ENCODE results near the gene MED13L.

The MED13L gene

DNA sequence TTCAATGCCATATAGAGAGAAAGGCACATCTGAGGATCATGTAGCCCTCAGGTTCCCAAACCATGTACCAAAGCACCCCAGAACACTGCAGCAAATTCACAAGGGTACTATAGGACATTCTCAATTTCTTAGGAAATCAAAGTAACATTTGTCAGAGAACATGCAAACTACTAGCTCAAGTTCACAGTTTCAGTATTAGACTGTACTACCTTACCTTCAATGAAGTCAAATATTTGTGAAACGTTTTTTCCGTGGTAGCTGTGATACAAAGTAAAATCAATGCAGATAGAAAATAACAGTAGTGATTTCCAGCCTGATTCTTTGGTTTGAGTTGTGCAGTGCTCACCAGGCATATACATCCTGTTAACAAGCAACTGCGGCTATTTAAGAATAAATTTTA, 197.1 kb downstream of the MED13L start:
- DNase-seq (ENCODE audit: low spot score): no peak
- TF ChIP-seq, protein P1, sequence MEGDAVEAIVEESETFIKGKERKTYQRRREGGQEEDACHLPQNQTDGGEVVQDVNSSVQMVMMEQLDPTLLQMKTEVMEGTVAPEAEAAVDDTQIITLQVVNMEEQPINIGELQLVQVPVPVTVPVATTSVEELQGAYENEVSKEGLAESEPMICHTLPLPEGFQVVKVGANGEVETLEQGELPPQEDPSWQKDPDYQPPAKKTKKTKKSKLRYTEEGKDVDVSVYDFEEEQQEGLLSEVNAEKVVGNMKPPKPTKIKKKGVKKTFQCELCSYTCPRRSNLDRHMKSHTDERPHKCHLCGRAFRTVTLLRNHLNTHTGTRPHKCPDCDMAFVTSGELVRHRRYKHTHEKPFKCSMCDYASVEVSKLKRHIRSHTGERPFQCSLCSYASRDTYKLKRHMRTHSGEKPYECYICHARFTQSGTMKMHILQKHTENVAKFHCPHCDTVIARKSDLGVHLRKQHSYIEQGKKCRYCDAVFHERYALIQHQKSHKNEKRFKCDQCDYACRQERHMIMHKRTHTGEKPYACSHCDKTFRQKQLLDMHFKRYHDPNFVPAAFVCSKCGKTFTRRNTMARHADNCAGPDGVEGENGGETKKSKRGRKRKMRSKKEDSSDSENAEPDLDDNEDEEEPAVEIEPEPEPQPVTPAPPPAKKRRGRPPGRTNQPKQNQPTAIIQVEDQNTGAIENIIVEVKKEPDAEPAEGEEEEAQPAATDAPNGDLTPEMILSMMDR (IDR thresholded peaks at IDR 0.05; ENCODE audit: extremely low read depth, missing control alignments): no peak

DNA sequence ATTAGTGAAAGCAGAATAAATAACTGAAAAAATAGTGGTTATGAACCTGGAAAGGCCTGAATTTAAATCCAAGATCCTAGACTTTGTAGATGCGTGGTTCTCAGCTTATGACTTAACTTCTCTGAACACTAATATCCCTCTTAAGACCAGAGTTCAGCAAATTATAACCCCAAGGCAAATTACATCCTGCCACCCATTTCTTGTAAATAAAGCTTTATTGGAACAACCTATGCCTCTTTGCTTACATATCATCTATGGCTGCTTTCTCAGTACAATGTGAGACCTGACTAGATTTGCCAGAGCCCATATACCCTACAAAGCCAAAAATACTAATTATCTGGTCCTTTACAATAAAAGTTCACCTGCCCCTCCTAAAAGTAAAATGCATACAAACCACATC, 199.1 kb downstream of the MED13L start:
- TF ChIP-seq, protein P1 (IDR thresholded peaks at IDR 0.05; ENCODE audit: extremely low read depth, missing control alignments): no peak

DNA sequence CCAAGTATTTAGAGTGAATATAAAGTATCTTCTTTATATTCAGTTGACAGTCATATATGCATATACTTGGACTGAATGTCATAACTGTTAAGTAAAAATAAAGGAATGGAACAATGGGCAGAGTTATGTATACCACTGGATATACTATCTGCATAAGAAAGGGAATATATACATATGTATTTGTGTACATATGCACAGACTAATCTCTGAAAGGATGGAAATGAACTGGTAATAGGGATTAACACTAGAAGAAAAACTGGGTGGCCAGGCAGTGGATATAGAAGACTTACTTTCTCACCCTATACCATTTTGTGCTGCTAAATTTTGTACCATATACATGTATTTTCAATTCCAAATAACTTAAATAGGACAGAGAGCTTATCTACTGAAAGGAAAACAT, 200.1 kb downstream of the MED13L start:
- TF ChIP-seq, protein P1 (IDR thresholded peaks at IDR 0.05; ENCODE audit: extremely low read depth, missing control alignments): no peak
- no peak for DNase-seq (ENCODE audit: low spot score)

More for the DNA sequence above, 199.1 kb downstream of the MED13L start:
- DNase-seq (ENCODE audit: low spot score): no peak

DNA sequence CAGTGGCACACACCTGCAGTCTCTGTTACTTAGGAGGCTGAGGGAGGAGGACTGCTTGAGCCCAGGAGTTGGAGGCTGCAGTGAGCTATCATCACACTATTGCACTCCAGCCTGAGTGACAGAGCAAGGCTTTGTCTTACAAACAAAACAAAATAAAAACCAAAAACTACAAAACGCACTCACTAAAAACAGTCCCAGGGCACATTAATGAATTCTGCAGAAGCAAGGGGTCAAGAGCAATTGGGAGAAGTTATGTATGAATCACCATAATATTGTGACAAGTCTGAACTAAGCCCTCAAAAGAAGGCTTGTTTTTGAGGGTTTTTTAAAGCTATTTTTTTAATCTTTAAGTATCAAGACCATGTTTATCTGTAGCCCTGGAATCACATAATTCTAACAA, 201.1 kb downstream of the MED13L start:
- TF ChIP-seq, protein P1 (IDR thresholded peaks at IDR 0.05; ENCODE audit: extremely low read depth, missing control alignments): no peak
- DNase-seq (ENCODE audit: low spot score): no peak

DNA sequence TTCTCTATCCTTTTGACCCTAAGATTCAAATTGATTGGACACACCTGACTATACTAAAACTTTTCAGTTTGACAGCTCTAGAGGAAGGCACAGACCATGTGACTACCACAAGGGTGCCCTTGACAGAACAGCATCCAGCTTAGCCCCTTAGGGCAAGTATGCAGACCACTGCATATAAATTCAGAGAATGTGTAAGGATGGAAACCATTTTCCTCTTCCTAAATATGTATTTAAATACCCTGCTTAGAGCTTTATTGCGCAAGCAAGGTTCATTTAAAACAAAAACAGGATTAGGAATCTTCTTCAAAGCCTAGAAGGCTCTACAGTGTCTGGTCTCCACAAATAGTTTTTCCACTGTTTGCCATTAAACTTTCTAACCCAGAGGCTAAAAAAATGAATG, 202.8 kb downstream of the MED13L start:
- TF ChIP-seq, protein P1 (IDR thresholded peaks at IDR 0.05; ENCODE audit: extremely low read depth, missing control alignments): no peak
- no peak for DNase-seq (ENCODE audit: low spot score)

DNA sequence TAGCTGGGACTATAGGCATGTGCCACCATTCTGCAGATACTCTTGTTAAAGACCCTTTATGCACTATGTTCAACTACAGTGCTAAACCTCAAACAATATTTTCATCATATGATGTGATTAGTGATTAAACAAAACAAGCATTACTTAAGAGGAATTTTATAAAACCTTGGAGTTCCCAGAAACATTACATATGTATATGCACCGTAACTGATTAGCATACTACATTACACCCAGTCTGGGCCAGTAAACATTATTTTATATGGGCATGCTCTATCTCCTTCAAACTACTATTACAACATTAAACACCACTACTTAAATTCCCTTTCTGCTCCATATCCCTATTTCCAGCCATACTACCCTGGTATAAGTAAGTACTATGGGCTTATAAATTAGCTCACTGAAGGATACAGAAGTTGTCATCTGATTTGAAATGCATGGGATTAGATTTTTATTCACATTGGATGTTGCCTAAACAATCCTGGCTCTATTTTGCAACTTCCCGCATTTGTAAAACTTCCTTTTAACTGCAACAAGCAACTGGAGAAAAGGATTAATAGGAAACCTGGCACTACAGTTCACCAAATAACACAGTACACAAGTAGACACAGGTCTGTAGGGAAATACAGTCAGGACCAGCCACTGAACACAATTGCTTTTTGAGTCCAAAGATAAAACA, 205.8 kb downstream of the MED13L start:
- TF ChIP-seq, protein P1 (IDR thresholded peaks at IDR 0.05; ENCODE audit: extremely low read depth, missing control alignments): no peak
- DNase-seq (ENCODE audit: low spot score): no peak

DNA sequence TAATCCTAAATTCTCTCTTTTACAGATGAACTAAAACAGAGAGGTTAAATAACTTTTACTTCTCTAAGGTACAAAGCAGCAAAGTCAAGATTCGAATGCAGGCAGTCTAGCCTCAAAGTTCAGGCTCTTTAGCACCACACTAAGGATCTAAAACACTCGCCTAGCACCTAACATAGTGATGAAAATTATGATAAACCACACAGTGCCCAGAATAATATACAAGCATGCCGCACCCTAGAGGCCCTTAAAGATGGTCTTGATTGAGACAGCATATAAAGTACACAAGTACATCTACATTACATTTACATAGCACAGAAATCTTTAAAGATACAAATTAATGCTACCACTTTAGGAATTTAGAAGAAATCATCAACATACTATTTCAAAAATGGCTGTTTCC, 207.0 kb downstream of the MED13L start:
- TF ChIP-seq, protein P1 (IDR thresholded peaks at IDR 0.05; ENCODE audit: extremely low read depth, missing control alignments): no peak
- DNase-seq (ENCODE audit: low spot score): no peak

Data from GM20000 (cell line).